CD4-positive, alpha-beta T cell treated with Interleukin-4 for 4 hours (primary cell): ENCODE measurements around the gene GRIK4.
"Not testable (repeated sequence)": the region's sequence is repeated elsewhere in the genome, so short reads cannot be mapped to it uniquely, and the experiment has no call there.

ENCODE experiments used
- DNase-seq: peaks from one replicate; pipeline ENCODE4 v3.0.0-alpha.2; 2020

GRIK4 gene, protein sequence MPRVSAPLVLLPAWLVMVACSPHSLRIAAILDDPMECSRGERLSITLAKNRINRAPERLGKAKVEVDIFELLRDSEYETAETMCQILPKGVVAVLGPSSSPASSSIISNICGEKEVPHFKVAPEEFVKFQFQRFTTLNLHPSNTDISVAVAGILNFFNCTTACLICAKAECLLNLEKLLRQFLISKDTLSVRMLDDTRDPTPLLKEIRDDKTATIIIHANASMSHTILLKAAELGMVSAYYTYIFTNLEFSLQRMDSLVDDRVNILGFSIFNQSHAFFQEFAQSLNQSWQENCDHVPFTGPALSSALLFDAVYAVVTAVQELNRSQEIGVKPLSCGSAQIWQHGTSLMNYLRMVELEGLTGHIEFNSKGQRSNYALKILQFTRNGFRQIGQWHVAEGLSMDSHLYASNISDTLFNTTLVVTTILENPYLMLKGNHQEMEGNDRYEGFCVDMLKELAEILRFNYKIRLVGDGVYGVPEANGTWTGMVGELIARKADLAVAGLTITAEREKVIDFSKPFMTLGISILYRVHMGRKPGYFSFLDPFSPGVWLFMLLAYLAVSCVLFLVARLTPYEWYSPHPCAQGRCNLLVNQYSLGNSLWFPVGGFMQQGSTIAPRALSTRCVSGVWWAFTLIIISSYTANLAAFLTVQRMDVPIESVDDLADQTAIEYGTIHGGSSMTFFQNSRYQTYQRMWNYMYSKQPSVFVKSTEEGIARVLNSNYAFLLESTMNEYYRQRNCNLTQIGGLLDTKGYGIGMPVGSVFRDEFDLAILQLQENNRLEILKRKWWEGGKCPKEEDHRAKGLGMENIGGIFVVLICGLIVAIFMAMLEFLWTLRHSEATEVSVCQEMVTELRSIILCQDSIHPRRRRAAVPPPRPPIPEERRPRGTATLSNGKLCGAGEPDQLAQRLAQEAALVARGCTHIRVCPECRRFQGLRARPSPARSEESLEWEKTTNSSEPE

DNA sequence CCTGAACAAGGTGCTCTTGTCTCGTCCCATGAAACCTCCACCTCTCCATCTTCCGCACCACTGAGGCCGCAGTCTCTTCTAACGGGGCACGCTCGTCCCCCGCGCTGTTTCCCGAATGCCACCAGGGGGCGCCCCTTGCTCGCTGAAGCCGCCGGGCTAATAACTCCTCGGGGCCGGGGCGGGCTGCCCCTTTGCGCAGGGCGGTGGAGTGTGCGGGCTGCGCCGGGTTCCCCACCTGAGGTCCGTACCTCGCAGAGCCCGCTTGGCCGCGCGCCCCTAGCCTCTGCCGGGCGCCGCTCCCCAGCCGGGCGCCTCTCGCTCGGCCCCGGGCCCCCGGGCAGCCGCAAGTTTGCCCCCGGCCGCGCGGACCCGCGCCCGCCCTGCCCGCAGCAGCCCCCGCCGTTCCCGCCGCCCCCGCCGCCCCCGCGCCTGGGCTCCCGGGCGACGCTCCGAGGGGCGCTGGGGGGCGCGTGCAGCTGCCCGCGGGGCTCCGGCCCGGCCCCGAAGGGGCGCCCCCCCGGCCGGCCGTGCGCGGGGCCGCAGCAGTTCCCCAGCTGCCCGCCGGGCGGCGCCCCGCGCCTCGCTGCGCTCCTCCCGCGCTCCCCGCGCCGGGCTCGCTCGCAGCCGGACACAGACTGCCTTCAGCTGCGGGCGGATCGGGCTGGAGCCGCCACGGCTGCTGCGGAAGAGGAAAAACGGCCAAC is at the start of gene GRIK4:
GRIK4 (plus strand) TSS at position 633 of the 704 bp plus-strand sequence. CDS start 148,571 bp downstream, outside the sequence.
- peak; percentile 48 for DNase-seq

DNA sequence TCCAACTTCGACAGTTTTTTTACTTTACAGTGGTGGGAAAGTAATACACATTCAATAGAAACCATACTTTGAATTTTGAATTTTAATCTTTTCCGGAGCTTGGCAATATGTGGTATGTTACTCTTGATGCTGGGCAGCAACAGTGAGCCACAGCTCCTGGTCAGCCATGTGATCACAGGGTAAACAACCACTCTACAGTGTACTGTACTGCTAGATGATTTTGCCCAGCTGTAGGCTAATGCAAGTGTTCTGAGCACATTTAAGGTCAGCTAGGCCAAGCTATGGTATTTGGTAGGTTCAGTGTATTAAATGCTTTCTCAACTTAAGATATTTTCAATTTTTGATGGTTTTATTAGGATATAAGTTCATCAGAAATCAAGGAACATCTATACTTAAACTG is 48.7 kb upstream of the GRIK4 start:
- no peak for DNase-seq

DNA sequence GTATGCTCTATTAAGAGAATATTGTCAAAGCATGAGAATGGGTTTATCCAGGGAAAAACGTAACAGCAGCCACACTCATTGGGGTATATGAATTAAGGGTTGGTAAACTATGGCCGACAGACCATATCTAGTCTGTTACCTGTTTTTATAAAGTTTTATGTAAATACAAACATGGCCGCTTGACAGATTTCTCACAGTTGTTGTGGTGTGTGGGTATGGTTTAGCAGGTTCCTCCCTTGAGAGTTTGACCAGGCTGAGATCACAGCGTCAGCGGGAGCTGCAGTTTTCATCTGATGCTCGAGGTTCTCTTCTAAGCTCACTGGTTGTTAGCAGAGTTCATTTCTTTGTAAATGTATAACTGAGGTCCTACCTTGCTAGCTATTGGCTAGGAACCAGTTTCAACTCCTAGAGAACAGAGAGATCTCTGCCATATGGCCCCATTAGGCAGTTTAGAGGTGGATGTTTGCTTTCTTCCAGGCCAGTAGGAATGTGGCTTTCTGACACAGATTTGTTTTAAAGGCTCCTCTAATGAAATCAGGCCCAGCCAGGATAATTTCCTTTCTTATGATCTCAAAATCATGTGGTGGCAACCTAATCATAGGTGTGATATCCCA is 45.5 kb upstream of the GRIK4 start:
- no peak for DNase-seq

DNA sequence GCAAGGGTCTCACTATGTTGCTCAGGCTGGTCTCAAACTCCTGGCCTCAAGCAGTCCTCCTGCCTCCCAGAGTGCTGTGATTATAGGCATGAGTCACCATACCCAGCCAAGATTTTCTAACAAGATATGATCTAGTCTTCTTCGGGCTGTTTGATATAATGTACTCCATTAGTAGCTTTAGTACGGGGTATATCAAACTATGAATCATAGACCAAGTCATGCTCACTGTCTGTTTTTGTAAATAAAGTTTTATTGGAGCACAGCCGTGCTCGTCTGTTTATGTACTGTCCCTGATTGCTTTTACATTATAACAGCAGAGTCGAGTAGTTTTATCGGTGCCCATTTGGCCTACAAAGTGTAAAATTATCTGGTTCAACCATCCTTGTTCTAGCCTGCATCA is 43.9 kb upstream of the GRIK4 start:
- DNase-seq, result no peak

DNA sequence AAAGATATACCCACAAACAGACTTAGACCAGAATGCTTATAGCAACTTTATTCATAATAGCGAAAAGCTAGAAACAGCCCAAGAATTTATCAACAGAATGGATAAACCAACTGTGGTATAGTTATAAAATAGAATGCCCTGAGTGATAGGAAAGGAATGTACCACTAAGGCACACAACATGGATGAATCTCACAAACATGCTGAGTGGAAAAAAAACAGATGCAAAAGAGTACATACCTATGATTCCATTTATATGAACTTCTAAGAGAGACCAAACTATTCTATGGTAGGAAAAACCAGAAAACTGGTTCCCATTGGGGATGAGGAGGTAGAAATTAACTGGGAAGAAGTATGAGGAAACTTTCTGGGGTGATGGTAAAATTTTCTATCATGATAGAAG is 40.4 kb upstream of the GRIK4 start:
- no peak for DNase-seq

DNA sequence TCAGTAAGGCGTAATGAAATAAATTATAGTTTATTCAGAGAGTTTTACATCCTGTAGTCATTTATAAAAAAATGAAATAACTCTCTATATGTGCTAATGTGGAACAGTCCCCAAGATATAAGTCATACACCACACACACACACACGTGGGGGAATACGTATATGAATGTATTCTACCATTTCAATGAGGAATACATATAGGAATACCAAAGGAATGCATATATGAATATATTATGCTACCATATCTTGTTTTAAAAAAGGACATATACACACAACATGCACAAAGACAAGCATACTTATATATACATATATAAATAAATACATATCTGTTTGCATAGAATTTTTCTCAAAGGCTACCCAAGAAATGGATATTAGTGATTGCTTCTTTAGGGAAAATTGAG is 39.6 kb upstream of the GRIK4 start:
- no peak for DNase-seq

DNA sequence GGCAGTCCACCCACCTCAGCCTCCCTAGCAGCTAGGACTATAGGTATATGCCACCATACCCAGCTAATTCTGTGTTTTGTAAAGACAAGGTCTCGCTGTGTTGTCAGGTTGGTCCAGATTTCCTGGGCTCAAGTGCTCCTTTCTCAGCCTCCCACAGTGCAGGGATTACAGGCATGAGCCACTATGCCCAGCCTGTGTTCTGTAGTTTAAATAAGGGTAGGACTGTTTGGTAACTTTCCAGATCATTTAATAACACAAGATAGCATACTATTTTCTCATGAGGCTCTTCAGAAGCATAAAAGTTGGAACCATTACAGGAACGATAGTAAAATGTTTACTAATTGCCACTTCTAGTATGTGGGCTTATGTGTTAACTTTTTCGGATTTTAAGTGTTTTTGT is 38.0 kb upstream of the GRIK4 start:
- DNase-seq, result no peak

DNA sequence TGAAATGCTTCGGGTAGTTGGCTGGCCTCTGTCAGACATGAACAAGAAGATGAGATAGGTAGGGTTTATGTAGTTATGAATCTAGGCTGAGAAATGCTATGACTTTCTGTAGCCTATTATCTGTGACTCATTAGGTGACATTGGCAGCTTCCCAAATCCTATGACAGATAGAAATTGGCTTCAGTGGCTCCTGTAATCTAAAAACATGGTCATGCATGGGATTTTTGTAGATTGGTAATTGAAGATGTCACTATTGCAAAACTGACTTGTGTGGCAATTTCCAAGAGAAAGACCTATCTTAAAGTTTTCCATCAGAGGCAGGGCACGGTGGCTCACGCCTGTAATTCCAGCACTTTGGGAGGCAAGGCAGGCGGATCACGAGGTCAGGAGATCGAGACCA is 29.4 kb upstream of the GRIK4 start:
- no peak for DNase-seq

DNA sequence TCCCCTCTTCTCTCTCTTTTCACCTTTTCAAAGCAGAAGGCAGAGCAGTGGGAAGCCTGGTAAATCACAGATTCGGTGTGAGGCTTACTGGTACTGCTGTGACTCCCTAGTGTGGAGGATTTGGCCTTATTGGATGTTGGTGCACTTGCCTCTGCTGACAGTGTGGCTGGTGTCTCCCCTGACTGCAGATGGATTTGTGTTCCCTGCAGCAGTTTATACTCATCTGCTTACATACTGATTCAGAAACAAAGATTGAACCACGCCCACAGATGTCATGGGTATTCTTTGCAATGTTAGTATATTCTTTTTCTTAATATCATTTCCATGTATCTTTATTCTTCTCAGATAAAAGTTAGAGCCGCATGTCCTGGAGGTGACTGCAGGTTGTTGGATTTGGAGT is 26.8 kb upstream of the GRIK4 start:
- no peak for DNase-seq

DNA sequence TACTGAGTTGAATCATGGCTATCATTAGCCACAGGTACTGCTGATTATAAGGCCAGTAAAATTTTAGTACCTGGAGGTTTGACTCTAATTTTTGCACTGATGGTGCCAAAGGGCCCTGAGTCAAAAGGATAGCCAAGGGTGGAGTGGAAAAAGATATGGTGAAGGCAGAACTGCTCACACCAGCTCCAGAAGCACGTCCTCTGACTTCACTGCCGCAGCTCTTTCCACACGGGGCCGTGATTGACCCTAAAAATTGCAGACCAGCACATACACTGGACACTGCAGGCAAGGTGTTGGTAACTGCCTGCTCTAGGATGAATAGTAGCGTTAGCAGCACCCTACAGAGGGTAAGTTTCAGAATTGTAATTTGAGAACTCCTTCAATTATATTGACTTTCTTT is 25.4 kb upstream of the GRIK4 start:
- DNase-seq, result no peak

DNA sequence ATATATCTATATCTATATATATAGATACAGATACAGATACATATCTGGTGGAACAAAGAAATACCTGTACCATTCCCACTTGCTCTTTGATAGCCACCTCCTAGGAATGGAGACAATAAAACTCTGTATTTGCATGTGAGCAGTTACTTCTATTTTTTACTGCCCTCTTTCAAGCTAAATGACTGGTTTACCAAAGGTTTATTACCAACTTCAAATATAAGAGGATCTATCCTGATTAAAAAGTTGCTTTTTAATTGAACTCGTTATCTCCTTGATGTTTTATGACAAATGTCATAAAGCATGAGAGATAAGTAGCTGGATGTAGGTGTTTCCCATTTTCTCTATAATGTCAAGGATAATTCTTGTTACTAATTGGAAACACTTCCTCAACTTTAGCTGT is 21.7 kb upstream of the GRIK4 start:
- DNase-seq, result no peak

DNA sequence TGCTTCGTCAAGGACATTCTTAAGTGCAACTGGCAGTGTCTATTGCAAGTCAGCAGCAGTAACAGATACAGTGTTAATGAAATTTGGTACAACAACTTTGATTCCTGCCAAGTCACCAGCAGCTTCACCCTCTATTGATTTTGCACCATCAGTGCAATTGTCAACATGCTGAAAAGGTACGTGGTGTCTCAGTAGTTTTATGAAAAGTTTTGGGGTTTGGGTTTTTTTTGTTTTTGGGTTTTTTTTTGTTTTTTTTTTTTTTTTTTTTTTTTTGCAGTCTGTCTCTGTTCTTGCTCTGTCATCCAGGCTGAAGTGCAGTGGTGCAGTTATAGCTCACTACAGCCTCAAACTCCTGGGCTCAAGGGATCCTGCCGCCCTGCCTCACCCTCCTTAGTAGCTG is 19.1 kb upstream of the GRIK4 start:
- no peak for DNase-seq

DNA sequence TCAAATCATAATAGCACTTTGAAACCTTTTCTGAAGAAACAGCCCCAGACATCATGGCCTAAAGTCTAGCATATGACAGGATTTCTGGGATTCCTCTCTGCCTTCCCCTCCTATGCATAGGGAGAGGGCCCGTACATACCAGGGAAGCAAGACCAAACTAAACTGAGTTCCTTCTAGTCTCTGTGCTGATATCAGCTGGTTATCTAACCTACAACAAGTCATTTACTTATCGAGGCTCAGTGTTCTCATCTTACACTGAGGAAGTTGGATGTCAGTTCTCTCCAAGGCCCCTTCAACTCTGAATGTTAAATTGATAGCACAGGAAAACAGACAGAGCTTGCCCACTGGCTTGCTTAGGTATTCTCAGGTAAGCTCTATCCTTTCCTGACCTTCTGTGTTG is 17.0 kb upstream of the GRIK4 start:
- no peak for DNase-seq

DNA sequence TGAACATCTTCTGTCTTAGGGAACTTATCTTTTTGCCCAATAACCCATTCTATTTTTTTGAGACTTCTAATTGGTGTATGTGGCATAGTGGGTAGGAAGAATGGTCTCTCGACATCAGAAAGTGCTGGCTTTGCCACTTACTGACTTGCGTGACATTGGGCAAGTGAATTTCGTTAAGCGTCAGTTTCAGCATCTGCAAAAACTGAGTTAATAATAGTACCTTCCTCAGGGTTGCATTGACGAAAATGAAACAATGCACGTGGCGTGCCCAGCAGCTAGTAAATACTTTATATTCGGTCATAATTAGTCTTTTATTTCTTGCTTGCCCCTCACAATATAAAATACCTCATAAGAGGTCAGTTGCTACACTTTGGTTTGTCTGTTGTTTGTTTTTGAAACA is 12.5 kb upstream of the GRIK4 start:
- DNase-seq, result no peak

DNA sequence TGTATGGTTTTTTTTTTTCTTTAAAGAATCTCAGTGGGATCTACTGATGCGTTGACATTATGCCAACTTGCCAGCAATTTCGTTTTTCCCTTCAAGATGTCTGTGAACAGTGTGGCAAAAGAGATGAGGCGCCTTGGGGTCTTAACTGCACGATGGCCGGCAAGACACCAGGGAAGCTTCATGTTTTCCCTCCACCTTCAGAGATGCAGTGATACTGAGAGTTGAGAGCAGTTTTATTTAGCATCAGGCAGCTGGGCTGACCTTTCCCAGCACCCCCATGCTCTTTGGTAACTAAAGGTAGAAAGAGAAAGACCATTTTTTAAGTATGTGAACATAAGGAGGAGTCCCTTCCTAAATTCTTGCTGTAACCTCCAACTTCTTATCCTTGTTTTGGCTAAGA is 11.7 kb upstream of the GRIK4 start:
- no peak for DNase-seq

DNA sequence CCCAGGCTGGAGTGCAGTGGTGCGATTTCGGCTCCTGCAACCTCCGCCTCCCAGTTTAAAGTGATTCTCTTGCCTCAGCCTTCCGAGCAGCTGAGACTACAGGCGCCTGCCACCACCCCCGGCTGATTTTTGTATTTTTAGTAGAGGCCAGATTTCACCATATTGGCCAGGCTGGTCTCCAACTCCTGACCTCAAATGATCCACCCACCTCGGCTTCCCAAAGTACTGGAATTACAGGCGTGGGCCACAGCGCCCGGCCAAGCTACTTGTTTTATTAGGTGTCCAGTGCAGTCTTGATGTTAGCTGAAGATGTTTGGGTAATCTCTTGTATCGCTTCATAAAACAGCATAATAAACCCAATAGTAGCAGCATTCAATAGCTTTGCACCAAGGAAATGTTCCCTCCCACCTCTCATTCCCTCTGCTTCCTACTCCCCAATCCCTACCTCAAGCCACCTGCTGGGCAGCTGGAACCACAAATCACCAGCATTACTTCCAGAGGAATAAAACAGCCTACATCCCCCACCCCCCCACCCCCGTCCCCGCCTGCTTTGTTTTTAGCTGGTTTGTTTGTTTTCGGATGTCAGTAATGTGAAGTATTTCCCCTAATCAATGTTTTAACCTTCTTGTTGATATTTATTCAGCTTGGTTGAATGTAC is 11.0 kb upstream of the GRIK4 start:
- no peak for DNase-seq

DNA sequence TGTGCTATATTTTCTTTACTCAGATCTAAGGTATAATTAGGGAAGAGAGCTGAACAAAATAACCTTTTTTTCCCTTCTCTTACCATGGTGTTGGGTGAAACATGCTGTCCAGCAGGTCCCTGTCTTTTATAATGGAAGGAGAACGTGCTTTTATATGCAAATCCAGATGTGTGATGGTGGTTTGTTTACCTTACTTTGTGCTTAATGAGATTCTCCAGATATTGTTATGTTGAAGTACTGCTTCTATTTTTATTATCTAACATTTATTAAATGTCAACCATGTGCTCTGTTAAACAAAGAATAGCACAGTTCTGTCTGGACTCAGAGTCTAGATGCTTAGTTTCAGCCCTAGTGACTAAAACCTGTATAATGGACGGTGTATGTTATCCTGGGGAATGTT is 10.1 kb upstream of the GRIK4 start:
- DNase-seq, result no peak

DNA sequence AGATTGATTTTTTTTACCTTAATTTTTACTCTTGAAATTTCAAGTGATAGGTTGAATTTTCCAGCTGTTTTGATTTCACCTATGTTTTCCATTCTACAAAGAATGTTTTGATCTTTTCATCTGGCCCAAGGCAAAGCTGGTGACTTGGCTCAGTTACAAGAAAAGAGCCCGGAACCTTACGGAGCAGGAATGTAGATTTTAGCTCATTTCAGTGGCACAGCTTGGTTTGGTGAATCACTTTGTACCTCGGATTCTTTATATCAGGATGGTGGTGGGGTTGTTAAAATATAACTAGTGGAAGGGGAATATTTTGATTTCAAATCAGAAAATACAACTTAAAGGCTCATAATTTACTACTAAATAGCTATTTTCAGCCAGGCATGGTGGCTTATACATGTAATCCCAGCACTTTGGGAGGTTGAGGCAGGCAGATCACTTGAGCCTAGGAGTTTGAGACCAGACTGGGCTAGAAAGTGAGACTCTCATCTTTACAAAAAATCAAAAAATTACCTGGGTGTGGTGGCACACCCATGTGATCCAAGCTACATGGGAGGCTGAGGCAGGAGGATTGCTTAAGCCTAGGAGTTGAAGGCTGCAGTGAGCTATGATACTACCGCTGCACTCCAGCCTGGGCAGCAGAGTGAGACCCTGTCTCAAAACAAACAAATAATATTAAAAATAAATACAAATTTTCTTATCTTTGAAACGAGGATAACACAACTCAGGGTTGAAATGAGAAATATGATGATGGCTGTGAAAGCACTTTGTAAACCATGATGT is 9.4 kb upstream of the GRIK4 start:
- DNase-seq, result no peak

DNA sequence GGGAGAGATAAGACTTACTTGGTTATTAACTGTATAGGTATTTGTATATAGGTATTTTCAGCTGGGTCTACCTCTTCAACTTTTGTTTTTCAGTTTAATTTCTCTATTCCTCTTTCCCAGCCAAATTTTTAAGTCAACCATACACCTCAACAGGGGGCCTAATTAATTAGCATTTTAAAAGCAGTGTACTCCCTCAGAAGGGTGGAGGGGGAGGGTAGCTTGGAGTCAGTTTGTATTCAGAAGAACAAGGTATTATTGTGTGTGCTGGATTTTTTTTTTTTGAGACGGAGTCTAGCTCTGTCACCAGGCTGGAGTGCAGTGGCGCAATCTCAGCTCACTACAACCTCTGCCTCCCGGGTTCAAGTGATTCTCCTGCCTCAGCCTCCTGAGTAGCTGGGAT is 8.0 kb upstream of the GRIK4 start:
- DNase-seq, result not testable (repeated sequence)

DNA sequence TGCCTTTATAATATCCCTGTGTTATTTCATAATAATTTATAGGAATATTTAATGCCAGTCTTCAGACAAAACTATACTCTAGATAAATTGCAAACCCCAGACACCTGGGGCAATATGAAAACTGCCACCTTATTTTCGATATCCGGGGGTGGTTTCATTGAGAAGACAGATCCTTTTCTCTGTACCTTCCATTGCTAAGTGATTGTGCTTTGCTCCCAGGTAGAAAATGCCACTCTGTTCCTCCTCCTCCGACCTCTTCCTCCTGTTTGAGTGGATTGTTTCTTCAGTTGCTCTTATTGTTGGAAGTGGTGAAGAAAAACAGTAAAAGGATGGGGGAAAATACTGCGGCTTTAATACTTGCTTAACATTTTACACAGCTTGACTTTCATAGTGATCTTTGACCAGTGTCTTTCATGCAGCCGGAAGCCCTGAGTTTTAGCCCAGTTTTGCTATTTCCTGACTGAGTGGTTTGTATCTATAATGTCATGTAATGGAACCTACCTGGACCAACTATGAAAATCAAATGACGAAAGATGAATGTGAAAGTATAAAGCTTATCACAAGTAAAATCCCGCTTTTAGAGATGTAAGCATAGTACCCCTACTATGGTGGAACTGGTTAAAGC is 5.6 kb upstream of the GRIK4 start:
- no peak for DNase-seq
